ENCODE data around the gene BEND4.
"Not testable (repeated sequence)": the region's sequence is repeated elsewhere in the genome, so short reads cannot be mapped to it uniquely, and the experiment has no call there.

Gene BEND4

DNA sequence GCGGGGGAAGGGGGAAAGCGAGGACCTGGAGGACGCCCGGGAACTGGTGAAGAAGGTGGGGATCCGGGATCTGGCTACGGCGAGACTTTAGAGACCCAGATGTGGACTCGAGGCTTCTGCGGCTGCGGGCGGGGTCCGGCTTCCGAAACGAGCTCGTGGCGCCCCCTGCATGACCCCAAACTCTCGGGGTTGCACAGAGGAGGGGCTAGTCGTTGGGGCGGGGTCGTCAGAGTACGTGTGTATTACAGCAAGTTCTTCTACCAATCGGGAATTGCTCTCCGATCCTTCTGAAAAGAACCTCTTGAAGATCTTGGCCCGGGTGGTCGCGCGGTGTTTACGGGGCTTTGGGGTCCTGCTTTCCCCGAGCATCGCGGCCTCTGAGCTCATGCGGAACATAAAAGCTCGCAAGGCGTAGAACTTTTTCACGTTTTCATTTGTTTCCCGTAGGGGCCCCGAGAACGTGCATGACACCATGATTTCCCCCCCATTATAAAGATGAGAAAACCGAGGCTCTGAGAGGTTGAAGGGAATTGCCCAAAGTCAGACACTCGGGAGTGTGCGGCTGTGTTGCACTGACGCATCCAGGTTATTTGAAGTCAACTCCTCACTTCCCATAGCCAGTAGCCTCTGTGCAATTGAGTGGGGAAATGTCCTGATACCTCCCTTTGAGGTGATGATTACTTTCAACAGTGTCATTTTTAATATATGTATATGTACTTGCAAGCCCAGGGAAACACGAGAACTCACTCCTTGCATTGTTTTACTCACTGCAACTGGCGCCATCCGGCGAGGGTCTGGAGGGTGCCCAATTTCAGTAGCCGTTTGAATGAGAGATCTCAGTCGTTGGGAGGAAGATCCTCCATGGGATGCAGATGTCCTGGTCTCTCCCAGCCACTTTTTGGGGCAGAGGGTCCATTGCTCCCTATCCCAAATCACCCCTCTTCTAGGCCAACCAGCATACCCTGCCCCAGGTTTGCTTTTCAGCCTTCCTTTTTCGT lies at the start of gene BEND4:
Gene BEND4, minus strand, starts transcription at position 149 of the 998 bp plus-strand sequence. CDS start 512 bp downstream, outside the sequence.
- DNase-seq: no peak

DNA sequence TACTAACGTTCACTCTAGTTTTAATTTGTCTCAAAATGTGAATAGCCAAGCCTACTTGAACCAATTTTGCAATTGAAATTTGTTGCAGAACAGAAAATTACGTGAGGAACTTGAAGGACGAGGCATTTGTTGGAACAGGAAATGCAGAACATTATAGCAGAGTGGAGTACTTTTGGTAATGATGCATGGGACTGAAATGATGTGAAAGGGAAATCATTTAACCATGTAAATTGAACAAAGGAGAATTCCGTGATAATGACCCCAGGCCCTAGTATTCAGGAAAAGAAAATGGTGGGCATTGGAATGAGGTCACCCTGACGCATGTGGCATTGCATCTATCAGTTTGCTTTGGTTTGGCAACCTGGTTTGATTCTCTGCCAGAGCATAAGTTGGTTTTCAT lies 44.9 kb upstream of the BEND4 start:
- DNase-seq: no peak

DNA sequence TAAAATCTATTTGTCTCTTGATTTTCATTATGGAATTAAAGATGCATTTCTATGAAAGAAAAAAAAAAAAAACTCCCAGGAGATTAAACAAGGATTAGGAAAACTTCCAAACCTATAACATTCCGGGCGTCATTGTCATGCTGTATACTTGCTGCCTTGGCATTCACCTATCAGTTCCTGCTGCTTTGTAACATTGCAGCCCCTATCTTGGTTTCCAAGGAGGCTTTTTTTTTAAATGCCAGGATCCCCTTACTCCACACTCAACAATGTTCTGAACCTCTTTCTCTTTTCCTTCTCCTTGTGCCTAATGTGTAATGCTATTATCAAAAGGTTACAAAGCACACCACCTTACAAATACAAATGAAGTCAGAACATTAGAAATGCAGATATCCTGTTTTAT lies 20.5 kb upstream of the BEND4 start:
- DNase-seq: no peak

DNA sequence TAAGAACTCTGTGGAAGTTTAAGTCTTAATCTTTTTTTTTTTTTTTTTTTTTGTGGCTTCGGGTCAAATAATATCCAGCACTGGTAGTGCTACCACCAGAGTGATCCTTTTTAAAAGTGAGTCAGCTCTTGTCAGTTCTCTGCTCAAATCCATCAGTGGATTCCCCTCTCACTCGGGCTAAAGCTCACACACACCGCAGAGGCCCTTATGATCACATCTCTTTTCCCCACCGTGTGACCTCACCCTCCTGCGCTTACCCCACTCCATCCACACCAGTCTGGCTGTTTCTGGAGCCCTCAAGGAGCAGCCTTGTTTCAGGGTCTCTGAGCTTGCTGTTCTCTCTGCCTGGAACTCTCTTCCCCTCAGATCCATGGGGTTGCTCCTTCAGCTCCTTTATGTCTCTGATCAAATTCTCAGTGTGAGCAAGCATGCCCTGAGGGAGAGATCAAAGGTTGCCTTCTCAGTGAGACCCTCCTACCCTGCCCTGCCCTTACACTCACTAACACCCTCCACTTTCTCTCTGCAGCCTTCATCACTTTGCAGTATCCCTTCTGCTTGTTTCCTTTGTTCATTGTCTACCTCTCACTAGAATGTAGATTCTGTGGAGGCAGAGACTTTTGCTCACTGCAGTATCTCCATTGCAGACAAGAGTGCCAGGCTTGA lies 19.8 kb upstream of the BEND4 start:
- DNase-seq: no peak

DNA sequence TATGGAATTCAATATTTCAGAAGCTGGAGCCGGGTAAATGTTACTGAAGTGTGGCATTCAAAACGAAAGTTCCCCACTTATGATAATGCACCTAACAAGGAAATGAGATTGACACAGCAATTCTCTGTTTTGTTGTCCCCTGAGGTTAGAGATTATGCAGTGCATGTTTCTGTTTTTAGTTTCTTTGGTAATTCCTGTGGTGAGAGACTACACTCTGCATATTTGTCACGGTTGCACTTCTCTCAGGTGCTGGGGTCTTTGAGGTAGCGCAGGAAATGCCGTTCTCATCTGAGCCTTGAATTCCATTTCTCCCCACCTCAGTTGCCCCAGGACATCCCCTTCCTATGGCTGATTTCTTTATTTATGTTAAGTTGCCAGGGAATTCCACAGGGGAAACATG lies 15.3 kb upstream of the BEND4 start:
- DNase-seq: no peak

DNA sequence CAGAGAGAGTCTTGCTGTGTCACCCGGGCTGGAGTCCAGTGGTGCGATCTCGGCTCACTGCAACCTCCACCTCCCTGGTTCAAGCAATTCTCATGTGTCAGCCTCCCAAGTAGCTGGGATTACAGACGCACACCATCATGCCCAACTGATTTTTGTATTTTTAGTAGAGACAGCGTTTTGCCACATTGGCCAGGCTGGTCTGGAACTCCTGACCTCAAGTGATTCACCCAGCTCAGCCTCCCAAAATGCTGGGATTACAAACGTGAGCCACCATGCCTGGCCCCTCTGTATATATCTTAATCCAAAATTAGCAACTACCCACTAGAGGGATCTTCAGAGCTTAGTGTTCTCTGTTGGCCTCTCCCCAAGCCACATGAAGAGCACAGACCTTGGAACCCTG lies 13.7 kb upstream of the BEND4 start:
- DNase-seq: not testable (repeated sequence)

DNA sequence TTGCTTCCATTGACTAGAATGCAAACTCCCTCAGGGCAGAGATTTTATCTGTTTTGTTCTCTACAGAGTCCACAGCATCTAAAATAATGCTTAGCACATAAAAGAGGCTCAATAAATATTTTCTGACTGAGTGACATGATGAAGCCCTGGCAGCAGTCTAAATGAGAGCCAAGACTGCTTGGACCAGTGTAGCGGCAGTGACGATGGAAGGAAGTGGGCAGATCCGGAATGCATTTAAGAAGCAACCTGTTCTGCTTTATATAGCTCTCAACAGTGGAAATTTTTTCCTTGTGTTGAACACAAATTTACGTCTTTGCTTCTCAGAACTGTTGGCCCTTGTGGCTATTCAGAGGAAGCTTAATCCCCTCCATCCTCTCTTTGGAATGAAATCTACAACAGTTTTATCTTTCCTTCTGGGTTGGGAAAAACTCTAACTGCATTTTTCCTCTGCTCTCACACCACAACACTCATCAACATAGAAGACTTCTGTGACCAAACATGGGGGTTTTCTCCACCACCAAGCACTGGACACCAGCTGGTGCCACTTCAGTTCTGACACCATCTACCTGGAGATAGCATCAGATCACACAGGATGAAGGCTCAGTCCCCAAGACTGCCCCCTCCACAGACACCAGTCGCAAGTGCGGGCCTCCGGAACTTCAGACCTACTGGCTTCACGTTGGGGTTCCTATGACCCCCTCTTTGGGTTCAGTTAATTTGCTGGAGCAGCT lies 7.0 kb upstream of the BEND4 start:
- DNase-seq: no peak

DNA sequence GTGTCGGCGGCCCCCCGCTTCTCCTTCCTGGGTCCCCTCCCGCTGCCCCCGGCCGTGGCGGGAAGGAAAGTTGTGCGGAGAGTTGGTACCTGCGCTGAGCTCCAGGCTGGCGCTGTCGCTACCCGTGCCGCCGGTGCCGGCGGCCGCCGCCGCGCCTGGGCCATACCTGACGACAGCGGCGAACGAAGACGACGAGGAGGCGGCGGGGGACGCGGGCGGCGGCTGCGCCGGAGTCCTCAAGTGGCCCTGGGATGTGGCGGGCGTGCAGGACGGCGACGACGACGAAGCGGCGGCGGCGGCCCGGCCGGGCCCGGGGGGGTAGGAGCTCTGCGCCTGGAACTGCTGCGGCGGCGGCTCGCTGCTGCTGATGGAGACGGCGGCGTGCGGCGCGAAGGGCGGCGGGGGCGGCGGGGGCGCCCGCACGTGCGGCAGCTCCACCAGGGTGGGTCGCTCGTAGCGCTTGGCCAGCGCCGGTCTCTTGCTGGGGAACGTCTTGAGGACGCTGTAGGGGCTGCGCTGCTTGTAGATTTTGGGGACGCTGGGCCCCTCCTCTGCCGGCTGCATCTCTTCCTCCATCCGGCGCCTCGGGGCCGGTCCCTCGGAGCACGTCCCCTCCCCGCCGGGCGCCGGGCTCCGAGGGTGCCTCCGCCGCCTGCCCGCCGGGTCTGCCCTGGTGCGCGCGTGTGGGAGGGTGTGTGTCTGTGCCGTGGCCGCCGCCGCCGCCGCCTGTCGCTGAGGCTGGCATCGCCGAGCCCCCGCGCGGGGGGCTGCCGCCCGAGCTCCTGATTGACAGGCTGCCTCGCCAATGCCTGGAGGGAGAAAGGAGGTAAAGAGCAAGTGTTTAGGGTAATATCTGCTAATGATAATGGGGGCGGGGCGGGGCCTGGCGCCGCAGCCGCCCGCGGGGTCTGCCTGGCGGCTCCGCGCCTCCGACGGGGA lies 618 bp downstream of the BEND4 start:
- DNase-seq: no peak

DNA sequence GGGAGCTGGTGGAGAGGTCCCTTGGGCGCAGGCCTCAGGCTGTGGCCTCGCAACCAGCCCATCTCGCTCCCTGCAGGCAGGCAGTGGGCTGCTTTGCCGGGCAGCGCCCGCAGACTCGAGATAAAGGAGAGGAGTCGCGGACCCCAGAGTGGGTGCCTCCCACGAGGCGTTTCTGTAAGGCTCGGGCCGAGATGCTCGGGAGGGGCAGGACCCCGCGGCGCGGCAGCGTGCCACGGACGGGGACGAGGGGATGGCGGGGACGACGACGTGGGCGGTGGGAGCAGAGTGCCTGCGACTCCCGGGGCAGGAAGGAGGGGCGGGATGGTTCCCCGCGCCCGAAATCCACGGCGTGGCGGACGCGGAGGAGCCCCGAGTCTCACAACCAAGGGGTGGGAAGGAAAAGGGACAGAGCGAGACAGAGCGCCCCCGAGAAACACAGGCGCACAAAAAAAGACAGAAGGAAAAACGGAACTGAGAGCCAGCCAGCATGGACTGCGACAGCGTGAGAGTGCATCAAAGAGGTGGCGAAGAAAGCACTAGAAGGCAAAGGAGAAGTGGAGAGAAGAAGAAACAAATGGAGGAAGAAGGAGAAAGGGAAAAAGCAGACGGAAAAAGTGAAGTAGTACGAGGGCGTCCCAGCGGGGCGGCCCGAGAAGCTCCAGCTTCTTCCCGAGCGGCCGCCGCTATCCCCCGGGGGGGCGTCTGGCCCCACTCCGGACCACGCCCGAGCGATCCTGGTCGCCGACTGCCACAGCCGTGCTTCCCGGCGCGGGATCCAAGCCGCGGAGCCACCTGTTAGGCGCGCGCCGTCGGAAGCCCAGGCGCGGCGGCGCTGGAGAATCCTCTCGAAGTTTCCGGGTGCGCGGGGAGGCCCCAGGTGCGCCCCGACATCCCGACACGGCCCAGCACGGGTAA lies 1.5 kb downstream of the BEND4 start:
- DNase-seq: no peak

DNA sequence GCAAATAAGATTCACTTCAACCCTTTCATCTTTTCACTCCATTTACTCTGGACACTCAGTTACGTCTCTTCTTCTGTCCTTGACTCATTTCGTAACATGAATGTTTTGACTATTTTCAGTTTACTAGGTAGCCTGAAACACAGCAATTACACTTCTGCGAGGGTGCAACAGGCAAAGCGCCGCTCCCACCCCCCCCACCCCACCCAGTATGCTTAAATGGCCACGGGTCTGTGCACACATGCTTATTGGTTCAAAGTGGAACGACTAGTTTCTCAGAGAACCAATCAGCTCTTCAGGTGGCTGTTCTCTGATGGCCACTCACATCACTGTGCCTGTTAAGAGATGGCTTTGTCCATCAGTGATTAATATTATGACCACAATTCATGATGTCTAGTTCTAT lies 3.5 kb downstream of the BEND4 start:
- DNase-seq: no peak

DNA sequence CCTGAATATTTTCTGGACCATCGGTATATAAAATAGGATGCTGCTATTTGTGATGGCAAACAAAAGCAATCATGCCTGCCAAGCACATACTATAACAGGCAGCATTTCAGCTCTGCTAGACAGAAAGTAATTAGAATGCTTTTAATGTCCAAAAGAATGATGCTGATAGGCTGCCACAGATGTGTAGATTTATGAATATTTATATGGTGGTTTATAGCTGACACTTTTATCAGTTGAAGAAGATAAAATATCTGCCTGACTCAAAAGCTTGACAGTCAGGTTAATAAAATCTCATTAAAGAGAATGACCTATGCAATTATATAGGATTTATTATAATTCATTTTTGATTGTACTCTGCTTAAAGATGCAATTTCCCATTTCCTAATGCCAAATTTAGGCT lies 4.0 kb downstream of the BEND4 start:
- DNase-seq: no peak

DNA sequence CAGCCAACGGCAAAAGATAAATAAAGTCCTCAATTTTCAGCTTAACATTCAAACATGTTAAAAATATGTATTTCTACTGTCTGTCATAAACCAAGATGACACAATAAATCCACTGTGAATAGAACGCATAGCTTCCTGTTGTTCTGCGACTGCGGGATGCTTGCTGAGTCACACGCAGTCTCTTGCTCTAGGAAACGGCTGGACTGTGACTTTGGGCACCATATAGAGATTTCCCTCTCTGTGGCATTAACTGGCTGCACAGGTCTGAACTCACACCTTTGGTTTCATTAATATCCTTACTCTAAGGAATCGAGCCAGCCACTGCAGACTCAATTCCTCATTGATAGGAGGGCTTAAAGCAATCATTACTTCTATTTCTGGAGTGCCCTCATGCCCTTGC lies 8.4 kb downstream of the BEND4 start:
- DNase-seq: no peak

DNA sequence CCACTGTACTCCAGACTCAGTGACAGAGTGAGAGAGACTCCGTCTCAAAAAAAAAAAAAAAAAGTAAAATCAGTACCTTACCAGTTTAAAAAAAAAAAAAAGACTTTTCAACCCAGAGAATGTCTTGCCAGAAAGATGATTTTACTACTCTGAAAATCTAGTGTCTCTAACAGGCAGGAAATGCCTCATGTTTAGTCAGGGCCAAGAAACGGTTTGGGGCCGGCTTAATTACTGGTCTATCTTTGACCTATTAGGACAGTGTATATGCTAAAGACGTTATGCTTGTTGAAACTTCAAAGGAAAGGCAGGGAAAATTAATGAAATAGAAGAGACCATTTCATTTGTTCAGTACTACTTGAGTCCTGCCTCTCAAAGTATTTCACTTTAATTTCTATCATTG lies 9.9 kb downstream of the BEND4 start:
- no peak for DNase-seq

DNA sequence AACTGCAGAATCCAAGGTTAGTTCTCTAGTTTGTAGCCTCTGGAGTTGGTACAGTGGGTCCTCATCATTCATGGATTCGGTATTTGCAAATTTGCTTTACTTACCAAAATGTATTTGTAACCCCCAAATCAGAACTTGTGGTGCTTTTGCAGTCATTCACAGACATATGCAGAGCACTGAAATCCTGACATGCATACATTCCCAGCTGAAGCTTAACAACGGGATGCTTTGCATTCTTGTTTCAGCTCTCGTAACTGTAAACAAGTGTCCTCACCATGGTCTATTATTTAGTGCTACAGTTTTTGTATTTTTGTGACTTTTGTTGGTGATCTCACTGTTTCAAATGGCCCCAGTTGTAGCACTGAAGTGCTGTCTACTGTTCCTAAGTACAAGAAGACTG lies 16.1 kb downstream of the BEND4 start:
- no peak for DNase-seq

DNA sequence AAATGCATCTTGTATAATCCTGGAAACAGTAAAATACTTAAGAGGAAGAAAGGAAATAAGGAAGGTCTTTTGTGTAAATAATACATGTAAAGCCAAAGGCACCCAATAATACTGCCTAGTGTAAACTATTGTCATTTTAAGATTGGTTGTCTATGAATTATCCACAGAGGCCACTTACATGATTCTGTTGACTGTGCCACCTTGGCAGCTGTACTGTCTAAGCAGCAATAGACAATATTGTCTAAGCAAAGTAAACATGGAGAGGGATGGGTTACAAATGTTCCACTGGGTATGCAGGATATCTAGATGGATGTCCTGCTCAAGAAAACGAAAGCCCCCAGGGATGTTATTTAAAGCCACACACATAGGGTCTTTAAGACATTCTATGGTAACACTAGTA lies 19.4 kb downstream of the BEND4 start:
- no peak for DNase-seq

DNA sequence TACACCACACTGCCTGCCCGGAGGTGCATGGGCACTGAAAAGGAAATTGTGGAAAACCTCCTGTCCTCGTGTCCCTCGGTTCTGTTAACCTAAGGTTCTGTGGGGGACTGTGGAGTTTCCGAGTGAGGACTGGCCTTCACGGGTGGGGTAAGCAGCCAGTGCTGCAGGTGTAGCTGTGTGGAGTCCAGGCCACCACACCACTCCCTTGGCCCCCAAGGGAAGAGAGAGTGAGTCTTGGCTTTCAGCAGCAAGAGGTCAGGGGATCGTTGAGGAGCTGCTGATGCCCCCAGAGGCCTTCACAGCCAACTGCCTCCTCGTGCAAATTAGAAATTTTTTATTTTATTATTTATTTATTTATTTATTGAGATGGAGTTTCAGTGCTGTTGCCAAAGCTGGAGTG lies 20.4 kb downstream of the BEND4 start:
- DNase-seq: no peak

DNA sequence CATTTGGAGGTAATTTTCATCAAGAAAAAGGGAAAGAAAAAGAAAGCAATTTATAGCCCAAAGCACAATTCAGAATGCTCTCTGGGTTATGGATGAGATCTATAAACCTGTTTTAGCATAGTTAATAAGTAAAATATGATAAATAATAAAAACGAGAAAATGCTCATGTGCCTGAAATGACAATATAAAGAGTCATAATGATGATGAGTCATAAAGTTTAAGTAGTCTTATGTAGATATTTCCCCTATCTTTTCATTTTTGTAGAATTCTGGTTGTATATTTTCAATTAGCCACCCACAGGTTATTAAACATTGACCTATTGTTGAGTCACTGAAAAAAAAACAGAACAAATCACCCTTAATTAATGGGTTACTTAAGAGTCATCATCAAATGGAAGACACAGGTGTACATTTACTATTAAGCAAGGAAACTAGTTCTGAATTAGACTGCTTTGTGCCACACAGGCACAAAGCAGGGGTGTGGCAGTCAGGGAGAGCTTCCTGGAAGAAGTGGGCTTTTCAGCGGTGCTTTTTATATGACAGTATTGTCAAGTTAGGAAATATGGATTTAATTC lies 29.3 kb downstream of the BEND4 start:
- DNase-seq: no peak

DNA sequence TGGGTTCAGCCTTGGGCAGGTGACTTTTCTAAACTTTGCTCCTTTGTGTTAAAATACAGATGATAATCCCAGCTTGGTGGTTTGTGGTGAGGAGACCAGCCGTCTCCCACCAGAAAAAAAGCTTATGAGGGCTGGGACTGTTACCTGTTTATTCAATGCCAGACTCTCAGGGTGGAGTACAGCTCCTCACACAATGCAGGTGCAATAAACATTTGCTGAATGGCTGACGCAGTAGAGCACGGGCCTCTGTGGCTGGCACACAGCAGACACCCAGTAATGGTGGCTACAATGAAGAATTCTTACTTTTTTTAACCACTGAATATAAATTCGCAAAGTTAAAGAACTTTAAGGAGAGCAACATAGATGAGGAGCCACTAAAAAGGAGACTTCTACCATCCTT lies 30.2 kb downstream of the BEND4 start:
- DNase-seq: no peak

DNA sequence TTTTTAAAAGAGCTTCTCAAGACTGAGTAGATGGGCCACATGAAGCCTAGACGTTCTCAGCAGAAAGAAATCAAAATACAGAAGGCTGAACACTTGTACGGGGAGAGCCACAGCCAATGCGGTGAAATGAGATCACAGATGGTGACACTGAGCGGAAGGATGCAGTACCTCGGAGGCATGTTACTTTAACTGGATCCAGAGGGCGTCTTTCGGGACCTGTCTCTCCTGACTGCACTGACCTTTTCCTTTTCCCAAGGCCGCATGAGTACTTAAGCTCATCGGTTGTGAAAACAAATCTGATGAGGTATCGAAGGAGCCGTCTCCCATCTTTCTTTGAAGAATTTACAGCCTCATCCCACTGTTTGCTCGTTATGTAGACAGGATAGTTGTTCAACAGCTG lies 32.6 kb downstream of the BEND4 start:
- DNase-seq: no peak

DNA sequence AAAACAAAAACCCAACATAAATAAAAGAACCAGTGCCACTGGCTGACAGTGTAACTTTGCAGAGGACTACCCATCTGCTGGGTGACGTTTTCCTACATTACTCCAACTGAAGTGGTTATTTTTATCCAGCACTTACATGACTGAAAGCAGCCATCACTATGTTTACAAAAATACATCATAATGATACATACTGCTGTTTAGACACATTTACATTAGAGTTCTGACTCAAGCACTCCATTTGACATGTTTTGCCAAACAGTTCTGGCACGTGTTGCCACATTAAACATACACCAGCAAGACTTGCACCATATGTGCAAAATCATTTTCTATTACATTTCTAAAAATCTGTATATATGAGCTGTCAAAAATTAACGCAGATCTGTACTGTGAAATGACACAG lies 39.6 kb downstream of the BEND4 start:
- no peak for DNase-seq

DNA sequence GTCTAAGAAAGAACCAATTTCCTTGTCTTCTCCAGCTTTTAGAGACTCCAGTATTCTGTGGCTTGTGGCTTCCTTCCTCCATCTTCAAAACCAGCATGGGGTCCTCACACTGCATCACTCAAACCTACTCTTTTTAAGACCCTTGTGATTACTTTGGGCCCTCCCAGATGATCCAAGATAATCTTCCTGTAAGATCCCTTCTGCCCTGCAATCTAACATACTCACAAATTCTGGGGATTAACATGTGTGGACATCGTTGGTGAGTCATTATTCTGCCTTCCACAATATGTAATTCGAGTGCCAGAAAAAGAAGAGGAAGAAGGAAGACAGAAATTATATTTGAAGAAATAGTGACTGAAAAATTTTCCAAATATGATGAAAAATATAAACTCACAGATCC lies 47.9 kb downstream of the BEND4 start:
- DNase-seq: peak; percentile 34

Data from fibroblast of upper back skin (primary cell).